ENCODE measurements around the gene SDK1.

The SDK1 gene

GRCh38 chr7:4134204-4134603 is 833.2 kb downstream of the SDK1 start:
- DNase-seq (ENCODE audit: low read depth), result no peak
- no peak overlapping the region for H3K4me3 ChIP-seq (ENCODE audit: low read length)
- TF ChIP-seq CTCF (conservative IDR thresholded peaks at IDR 0.05; ENCODE audit: low read length), result no peak

GRCh38 chr7:4134631-4135030 is 833.6 kb downstream of the SDK1 start:
- no peak for TF ChIP-seq CTCF (conservative IDR thresholded peaks at IDR 0.05; ENCODE audit: low read length)
- no peak for DNase-seq (ENCODE audit: low read depth)
- H3K4me3 ChIP-seq (ENCODE audit: low read length), result no peak overlapping the region

DNA sequence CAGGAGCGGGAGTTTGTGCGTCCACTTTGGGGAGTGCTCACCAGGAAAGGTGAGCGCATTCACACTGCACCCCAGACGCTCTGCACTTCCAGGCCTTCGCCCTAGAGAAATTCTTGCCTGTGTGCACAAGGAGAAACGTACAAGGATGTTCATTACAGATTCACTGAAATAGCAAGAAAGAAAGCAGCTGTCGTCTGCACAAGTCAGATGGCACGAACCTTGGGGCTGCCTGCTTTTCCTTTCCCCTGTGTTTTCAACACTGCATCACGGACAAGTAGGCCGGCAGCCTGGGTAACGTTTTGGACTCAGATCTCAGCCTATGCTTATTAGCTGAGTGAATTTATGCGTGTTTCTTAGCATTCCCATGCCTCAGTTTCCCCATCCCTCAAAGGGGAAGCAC is 834.2 kb downstream of the SDK1 start:
- no peak for DNase-seq (ENCODE audit: low read depth)
- TF ChIP-seq CTCF (conservative IDR thresholded peaks at IDR 0.05; ENCODE audit: low read length), result no peak
- no peak overlapping the region for H3K4me3 ChIP-seq (ENCODE audit: low read length)

DNA sequence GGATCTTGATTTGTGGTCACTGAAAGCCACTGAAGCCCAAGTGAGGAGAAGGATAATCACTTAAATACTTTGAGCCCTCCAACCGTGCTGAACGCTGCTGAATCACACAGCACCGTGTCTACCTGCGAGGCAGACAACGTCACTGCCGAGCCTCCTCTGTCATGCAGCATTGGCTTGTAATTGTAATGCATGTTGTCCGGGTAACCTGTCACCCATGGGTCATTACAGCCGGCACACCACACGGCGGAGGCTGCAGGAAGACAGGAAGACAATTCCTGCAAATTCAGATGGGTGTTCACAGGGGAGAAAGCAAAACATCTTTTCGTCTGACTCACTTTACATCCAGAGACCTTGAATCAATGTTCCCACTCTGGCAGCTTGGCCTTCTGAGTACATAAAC is 835.0 kb downstream of the SDK1 start:
- no peak overlapping the region for H3K4me3 ChIP-seq (ENCODE audit: low read length)
- no peak for DNase-seq (ENCODE audit: low read depth)
- no peak for TF ChIP-seq CTCF (conservative IDR thresholded peaks at IDR 0.05; ENCODE audit: low read length)

DNA sequence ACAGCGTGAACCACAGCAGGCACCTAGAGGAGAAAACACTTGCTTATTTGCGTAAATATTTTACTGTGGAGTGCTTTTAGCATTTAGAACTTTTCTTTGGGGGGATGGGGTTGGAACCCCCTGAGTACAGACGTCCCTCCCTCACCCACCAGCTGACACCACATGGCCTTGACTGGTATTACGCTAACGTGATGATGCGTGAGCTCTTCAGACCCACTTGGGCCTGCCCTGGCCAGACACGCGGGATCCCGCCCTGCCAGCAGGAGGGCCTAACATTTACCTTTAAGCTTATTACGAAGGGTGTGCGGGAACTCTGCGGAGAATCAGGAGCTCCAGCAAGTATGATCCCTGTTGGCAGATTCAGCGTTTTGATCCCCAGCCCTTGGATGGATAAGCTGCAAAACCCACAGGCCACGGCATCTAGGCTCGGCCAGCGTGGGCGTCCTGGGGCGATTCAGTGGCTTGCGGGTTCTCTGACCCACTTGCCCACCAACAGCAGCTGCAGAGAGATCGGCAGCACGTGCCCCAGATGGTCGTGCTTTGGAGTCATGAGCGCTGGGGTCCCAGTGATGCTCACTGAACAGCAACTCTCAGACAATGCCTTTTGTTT is 835.6 kb downstream of the SDK1 start:
- TF ChIP-seq CTCF (conservative IDR thresholded peaks at IDR 0.05; ENCODE audit: low read length), result no peak
- DNase-seq (ENCODE audit: low read depth), result no peak

GRCh38 chr7:4137552-4137951 is 836.5 kb downstream of the SDK1 start:
- no peak for DNase-seq (ENCODE audit: low read depth)
- no peak for TF ChIP-seq CTCF (conservative IDR thresholded peaks at IDR 0.05; ENCODE audit: low read length)
- no peak overlapping the region for H3K4me3 ChIP-seq (ENCODE audit: low read length)

More for the DNA sequence above, 835.6 kb downstream of the SDK1 start:
- no peak overlapping the region for H3K4me3 ChIP-seq (ENCODE audit: low read length)

- DNase-seq (ENCODE audit: low read depth), result no peak
- no peak overlapping the region for H3K4me3 ChIP-seq (ENCODE audit: low read length)
- no peak for TF ChIP-seq CTCF (conservative IDR thresholded peaks at IDR 0.05; ENCODE audit: low read length)
These were observed 837.8 kb downstream of the SDK1 start for GRCh38 chr7:4138866-4139265.

All from AG10803 (cell line).